ENCODE measurements around the gene DTX2.
"Not testable (repeated sequence)": the region's sequence is repeated elsewhere in the genome, so short reads cannot be mapped to it uniquely, and the experiment has no call there.

The DTX2 gene

DNA sequence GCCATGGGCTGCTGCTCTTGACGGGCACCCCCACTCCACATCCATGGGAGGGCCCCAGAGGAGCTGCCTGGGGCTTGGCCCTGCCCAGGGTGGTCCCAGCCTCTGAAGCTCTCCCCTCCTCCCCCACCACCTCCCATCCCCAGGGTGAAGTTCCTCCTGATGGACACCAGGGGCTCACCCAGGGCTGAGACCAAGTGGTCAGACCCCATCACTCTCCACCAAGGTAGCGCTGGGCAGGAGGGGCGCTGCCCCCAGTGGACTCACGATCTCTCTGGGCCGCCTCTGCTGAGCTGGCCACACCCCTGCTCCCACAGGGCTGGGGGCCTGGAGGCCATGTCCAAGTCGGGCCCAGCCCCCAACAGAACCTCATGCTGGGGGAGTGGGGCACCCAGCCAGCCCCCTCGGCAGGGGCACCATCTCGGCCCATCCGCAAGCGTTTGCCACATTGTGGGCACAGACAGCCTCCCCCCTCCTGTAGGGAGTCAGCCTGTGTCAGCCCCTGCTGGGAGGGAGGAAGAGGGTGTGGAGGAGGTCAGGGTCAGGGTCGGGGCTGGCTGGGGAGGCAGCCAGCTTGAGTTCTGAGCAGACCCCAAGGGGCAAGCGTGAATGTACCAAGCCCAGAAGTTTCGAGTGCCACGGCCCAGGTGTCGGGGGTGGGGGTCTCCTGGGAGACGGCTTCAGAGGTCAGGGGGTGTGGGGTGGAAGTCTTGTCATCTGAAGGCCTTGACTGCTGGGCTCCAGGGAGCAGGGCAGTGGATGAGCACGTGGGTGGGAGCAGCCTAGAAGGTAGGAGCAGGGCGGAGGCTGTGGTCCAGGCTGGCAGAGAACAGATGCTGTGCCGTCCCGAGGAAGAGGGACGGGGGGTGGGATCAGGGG is 51.7 kb downstream of the DTX2 start:
- no peak for DNase-seq

DNA sequence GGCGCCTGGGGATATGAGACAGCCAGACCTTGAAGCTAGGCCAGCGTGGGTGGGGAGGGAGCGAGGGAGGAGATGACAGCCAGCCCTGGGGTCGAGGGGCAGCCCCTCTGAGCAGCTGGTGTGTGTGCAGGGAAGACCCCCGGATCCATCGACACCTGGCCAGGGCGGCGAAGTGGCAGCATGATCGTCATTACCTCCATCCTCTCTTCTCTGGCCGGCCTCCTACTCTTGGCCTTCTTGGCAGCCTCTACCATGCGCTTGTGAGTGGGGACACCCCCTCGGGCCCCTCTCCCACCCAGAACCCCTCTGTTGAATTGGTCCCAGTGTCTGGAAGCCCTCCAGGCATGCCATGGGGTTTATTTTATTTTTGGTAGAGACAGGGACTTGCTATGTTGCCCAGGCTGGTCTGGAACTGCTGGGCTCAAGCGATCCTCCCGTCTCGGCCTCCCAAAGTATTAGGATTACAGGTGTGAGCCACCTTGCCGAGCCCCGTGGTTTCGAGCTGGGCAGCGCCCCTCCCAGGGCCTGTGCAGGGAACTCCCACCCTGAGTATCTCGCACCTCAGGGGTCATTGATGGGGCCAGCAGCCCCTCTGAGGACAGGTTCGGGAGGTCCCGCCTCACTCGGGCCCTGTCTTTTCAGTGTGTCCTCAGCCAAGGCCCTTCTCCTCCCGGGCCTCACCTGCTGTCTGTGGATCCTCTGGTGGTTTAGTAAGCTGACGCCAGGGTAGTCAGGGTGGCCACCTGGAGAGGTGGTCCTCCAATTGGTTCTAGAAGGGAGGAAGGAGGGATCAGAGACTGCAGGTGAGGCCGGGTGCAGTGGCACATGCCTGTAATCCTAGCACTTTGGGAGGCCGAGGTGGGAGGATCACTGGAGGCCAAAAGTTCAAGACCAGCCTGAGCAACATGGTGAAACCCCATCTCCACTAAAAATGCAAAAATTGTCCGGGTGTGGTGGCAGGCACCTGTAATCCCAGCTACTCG is 52.6 kb downstream of the DTX2 start:
- no peak for DNase-seq

DNA sequence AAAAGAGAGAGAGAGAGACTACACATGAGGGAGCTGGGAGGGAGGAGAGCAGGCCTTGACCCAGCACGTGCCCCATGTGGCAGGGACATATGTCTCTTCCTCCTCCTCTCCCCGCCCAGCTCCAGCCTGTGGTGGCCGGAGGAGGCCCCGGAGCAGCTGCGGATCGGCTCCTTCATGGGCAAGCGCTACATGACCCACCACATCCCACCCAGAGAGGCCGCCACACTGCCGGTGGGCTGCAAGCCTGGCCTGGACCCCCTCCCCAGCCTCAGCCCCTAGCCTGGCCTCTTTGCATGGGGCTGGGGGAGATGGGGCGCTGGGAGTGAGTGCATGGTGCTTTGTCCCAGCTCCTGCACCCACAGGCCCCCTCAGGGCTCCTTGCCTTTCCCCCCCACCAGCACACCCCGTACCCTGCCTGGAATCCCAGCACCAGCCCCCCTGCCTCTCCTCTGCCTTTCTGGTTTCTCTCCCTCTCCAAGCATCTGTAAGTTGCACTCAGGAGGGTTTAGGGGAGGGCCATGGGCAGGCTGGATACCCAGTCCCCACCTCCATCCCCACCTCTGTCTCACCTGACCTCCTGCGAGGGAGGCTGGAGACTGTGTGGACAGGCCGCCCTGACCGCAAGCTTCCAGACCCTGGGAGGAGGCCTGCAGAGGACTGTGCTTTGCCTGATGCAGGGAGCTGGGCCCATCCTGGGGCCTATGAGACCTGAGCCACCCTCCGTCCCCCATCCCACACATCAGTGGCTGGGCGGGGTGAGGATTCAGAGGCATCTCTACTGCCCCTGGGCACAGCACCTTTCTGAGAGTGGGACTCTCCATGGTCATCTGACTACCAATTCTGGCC is 53.6 kb downstream of the DTX2 start:
- DNase-seq, result no peak

DNA sequence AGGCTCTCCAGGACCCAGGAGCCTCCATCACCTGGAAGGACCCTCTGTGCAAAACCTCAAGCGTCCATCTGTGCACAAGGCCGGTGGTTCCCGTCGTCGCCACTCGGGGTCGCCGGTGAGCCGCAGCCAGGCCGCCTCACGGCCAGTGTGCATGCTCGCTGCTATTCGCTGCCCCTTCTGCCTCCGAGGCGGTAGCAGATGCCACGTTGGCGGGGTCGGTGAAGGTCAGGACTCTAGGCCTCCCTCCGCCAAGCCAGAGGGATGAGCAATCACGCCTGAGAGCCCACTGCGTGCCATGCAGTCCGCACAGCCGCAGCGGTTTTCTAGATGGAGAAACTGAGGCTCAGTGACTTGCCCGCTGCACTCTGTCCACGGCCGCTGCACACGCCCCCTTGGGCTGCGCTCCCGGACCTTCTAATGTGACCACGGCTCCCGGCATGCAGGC is 54.5 kb downstream of the DTX2 start:
- peak in 2 of 5 donors; percentile 36 to 45 for DNase-seq

DNA sequence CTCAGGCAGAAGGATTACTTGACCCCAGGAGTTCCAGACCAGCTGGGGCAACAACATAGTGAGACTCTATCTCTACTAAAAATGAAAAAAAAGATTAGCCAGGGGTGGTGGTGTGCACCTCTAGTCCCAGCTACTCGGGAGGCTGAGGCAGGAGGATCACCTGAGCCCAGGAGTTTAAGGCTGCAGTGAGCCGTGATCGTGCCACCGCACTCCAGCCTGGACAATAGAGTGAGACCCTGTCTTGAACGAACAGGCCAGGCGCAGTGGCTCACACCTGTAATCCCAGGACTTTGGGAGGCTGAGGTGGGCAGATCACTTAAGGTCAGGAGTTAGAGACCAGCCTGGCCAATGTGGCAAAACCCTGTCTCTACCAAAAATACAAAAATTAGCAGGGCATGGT is 55.4 kb downstream of the DTX2 start:
- not testable (repeated sequence) for DNase-seq

DNA sequence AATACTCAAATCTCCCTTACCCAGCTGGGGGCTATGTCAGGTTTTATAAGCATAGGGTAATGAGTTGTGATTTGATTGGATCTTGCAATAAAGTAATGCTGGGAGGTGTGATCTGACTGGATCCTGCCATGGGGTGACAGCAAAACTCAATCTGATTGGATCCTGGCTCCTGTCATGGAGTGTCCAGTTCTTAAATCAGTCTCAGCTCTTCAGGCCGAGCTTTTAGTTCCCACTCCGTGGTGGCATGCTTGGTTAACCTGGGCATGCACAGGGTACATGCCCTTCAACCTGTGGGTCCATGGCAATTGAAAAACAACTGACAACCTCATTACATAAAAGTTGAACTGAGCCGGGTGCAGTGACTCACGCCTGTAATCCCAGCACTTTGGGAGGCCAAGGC is 64.7 kb downstream of the DTX2 start:
- not testable (repeated sequence) for DNase-seq

DNA sequence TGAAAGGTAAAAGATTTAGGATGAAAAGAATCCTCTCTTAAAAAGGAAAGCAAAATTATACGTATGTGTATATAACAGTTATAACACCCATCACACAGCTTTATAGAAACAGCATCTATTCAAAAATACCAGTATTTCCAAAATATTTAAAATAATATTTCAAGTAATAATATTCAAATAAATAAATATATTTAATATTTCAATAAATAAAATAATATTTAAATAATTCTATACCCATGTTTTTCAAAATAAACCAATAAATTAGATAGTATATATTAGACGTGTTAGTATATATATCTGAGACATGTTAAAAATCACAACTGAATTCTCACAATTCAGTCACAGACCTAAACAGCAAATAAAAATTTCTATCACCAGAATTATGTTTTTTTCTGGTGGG is 70.1 kb downstream of the DTX2 start:
- not testable (repeated sequence) for DNase-seq

DNA sequence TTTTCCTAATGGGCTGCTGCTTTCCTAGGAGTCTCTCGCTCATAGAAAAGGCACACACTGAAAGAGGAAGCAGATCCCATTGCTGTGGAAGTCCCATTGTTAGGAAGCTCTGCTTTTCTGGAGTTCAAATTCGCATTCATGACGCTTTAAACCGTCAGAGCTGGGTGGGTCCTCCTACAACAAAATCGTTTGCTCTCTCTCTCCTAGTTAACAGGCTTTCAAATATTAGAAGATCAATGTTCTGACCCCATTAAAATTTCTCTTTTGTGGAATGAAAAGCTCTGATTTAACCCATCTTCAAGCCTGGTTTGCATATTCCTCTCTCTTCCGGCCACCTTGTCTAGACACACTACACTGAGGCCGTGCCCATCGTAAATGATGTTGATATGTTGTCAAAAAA is 81.7 kb downstream of the DTX2 start, which contains the start of gene SPDYE16:
Gene SPDYE16, minus strand, starts transcription at position 101 of the 400 bp plus-strand sequence. CDS start 1,838 bp downstream, outside the sequence.
- not testable (repeated sequence) for DNase-seq

DNA sequence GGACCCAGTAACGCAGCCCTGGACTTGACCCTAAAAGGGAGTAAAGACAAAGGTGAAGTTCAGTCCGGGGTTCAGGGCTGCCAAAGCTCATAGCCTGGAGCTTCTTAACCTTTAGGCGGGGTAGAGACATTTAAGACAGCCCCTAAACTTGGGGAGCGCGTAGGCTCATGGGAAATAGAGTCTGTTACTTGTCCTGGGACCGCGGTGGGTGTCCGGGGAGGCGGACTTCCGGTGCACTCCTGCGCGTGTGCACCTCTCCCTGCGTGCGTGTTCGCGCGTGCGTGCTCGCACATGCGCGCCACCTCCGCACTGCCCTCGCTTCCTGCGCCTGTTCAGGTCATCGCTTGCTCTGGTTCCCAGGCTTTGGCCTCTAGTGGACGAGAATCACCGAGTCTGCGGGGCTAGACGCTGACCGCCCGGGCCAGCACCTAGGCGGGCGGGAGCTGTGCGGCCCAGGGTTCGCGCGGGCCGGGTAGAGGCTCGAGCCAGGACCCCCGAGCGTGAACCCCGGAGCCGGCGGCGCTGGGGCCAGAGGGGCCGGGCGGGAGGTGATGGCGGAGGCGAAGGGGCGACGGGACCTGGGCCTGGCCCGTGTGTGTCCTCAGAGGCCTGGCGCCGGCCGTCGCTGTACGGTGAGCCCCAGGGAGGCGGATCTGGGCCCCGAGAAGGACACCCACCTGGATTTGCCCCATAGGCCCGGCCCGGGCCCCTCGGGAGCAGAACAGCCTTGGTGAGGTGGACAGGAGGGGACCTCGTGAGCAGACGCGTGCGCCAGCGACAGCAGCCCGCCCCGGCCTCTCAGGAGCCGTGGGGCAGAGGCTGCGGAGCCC is 87.7 kb downstream of the DTX2 start:
- DNase-seq, result peak; percentile 60 to 94 (median 69)

DNA sequence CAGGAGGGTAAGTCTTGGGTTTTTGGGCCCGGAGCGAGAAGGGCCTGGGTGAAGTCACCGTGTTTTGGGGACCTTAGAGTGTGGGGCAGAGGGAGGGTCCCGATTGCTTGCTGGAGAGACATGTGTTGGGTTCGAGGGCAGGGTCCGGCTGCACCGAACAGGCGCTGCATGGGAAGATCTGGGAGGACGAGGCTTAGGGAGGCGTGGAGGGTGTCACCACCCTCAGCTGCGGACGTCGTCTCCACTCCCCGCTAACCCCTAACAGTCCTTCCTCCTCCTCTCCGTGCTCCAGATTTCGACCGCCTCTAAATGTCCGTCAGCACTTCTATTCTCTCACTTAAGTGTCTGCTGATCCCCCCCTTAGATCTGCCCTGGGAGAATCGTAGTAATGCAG is 88.3 kb downstream of the DTX2 start:
- DNase-seq, result not testable (repeated sequence)

DNA sequence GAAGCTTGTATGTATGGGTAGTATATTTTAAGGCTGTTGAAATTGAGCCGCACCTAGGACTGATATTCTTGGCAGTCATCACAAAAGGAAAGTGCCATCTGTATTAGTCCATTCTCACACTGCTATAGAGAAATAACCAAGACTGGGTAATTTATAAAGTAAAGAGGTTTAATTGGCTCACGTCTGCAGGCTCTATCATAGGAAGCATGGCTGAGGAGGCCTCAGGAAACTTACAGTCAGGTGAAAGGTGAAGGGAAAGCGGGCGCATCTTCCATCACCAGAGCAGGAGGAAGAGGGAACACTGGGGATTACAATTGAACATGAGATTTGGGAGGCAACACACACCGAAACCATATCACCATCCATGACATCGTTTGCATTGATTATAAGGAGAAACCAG is 90.5 kb downstream of the DTX2 start:
- not testable (repeated sequence) for DNase-seq
